GM13976 (cell line): Measurements from ENCODE around the gene VWCE.

Experiments
- DNase-seq: peaks from one replicate; pipeline ENCODE4 v3.0.0; 2012; ENCODE audit warnings: low spot score
- CTCF ChIP-seq: IDR thresholded peaks from 2 replicates; pipeline ENCODE4 v1.5.1; 2012; ENCODE audit warnings: borderline replicate concordance, mild to moderate bottlenecking; ENCODE audit not compliant: insufficient read depth; ENCODE audit errors: extremely low read depth, missing control alignments, control extremely low read depth
- in situ Hi-C: fragments of 300-500 bp; cut with MboI; formaldehyde crosslinking; loops from one replicate; pipeline ENCODE4 v1.12.0; 2022; ENCODE audit warnings: low sequenced_read_pairs, mixed read lengths, inconsistent platforms; ENCODE audit not compliant: unreplicated experiment

Gene VWCE

DNA sequence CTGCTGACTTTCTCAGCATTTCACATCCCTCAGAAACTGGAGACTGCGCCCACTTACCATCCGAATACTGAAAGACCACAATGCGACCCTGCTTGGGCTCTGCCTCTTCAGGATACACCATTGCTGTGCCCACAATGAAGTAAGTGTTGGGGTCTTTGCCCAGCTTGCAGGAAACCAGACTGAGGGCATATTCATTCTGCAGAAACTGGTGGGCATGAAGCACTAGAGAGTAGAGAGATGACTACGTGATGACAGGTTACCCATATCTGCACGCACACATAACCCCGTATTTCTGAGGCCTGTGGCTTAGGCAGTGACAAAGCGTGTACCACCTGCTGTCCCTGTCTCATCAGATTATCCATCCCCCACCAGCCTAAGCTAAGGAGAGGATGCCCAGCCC lies 14.6 kb upstream of the VWCE start:
- DNase-seq = no peak
- no peak for TF ChIP-seq CTCF

DNA sequence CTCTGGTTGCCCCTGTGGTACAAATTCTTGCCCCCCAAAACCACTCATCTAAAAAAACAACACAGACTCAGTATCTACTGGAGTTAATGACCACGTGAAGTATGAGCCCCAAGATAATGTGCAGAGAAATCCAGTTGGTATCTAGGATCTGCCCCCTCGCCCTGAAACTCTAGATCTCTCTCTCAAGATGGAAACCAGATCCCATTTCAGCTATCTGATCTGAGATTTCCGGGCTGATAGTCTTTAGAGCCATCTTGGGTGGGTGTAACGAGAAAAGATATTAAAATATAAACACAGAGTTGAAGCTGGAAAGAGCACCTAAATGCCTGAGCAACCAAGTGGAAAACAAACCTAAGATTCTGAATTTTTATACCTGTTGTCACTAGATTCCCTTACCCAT lies 14.0 kb upstream of the VWCE start:
- no peak for DNase-seq
- no peak for TF ChIP-seq CTCF
- in situ Hi-C loops = no loop called here

More for the DNA sequence above, 14.6 kb upstream of the VWCE start:
- in situ Hi-C loops = no loop called here

- no peak for DNase-seq
- TF ChIP-seq CTCF = no peak
- in situ Hi-C loops = no loop called here
These were observed 12.2 kb upstream of the VWCE start for GRCh38 chr11:61307354-61307753.

- in situ Hi-C loops = no loop called here
- TF ChIP-seq CTCF = no peak
- DNase-seq = no peak
These were observed 11.1 kb upstream of the VWCE start for GRCh38 chr11:61306221-61306620.

DNA sequence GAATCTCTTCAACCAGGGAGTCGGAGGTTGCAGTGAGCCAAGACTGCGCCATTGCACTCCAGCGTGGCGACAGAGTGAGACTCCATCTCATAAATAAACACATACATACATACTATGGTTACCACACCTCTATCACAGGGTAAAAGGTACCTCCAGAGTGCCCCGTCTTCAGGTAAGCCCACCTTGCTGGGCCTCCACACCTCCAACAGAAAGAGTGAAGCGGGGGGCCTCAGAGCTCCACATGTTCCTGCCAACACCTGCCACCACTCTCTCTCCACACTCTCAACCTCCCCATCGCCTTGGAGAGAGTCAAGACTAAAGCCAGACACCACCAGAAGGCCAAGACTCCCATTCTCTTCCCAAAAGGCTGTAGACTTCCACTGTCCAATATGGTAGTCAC lies 10.3 kb upstream of the VWCE start:
- DNase-seq = no peak
- in situ Hi-C loops = no loop called here
- TF ChIP-seq CTCF = no peak

DNA sequence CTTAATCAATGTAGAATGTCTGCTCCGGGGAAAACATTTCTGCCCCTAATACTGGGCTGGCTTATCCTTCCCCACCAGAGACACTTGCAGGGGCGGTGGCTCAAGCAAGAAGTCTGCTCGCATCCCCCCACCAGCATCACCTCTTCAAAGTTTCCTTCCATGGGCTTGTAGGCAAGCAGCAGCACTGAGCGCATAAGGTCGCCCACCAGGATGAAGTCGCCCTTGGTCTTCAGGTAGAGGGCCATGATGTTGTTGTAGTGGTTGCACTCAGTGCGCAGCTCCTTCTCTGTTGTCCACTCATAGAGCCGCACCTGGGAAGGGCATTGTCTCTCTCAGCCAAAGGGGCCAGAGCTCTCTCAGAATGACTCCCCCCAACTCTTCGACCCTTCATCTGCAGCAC lies 8.6 kb upstream of the VWCE start:
- no peak for DNase-seq
- TF ChIP-seq CTCF = no peak
- in situ Hi-C loops = no loop called here

GRCh38 chr11:61302550-61302949 lies 7.4 kb upstream of the VWCE start:
- DNase-seq = no peak
- no peak for TF ChIP-seq CTCF
- in situ Hi-C loops = no loop called here
